GM23338 (cell line): ENCODE data around the gene BCAS3. TPM values are rescaled to one million over a fixed set of nuclear protein-coding genes. Genes with fewer than 3 reads are reported as not detected.

Experiments
- ATAC-seq: fragments of 200-7000 bp; cut with Tn5 transposase; 3 replicates; pipeline ENCODE4 v1.9.1; 2020
- DNase-seq: peaks from one replicate; pipeline ENCODE4 v3.0.0-alpha.2; 2015; ENCODE audit warnings: low spot score
- H2AFZ ChIP-seq: fragments of 200-600 bp; sonication (generic); 2 replicates; pipeline ENCODE4 v1.8.0; 2016; ENCODE audit warnings: antibody characterized with exemption, mild to moderate bottlenecking, moderate library complexity
- H3F3A ChIP-seq: fragments of 200-600 bp; sonication (generic); replicated peaks from 2 replicates; pipeline ENCODE4 v1.8.0; 2017; ENCODE audit warnings: antibody characterized with exemption, mixed run types, low read depth
- H3K27ac ChIP-seq: fragments of 200-600 bp; sonication (generic); 2 replicates; pipeline ENCODE4 v1.6.1; 2016; ENCODE audit warnings: low read depth
- H3K27me3 ChIP-seq: fragments of 200-600 bp; sonication (generic); 2 replicates; pipeline ENCODE4 v1.8.0; 2016; ENCODE audit warnings: mild to moderate bottlenecking, mixed run types, moderate library complexity; ENCODE audit not compliant: insufficient read depth
- H3K36me3 ChIP-seq: fragments of 200-600 bp; sonication (generic); 2 replicates; pipeline ENCODE4 v1.8.0; 2016; ENCODE audit warnings: mild to moderate bottlenecking; ENCODE audit not compliant: insufficient read depth
- H3K4me1 ChIP-seq: fragments of 200-600 bp; sonication (generic); 2 replicates; pipeline ENCODE4 v1.8.0; 2016; ENCODE audit warnings: mild to moderate bottlenecking, moderate library complexity; ENCODE audit not compliant: insufficient read depth
- H3K4me2 ChIP-seq: fragments of 200-600 bp; sonication (generic); 2 replicates; pipeline ENCODE4 v1.7.1; 2017; ENCODE audit warnings: mixed run types
- H3K4me3 ChIP-seq: fragments of 200-600 bp; sonication (generic); 2 replicates; pipeline ENCODE4 v1.6.1; 2016; ENCODE audit warnings: mixed run types
- H3K79me2 ChIP-seq: fragments of 200-600 bp; sonication (generic); replicated peaks from 2 replicates; pipeline ENCODE4 v1.8.0; 2017; ENCODE audit warnings: mild to moderate bottlenecking; ENCODE audit not compliant: insufficient read depth
- H3K9me2 ChIP-seq: fragments of 200-600 bp; sonication (generic); 2 replicates; pipeline ENCODE4 v1.8.0; 2017; ENCODE audit not compliant: insufficient read depth
- H4K20me1 ChIP-seq: fragments of 200-600 bp; sonication (generic); replicated peaks from 2 replicates; pipeline ENCODE4 v1.8.0; 2017; ENCODE audit warnings: mild to moderate bottlenecking; ENCODE audit not compliant: insufficient read depth
- H3K27ac Mint-ChIP-seq: 2 replicates; pipeline ENCODE4 v1.8.0; 2020; ENCODE audit warnings: inconsistent platforms, mild to moderate bottlenecking, moderate library complexity, mixed read lengths
- H3K27me3 Mint-ChIP-seq: 3 replicates; pipeline ENCODE4 v1.8.0; 2022; ENCODE audit warnings: low read depth, mild to moderate bottlenecking, moderate library complexity, mixed read lengths, inconsistent platforms; ENCODE audit not compliant: insufficient read depth, poor library complexity
- H3K36me3 Mint-ChIP-seq: 3 replicates; pipeline ENCODE4 v1.8.0; 2021; ENCODE audit warnings: low read depth, mild to moderate bottlenecking, inconsistent platforms, moderate library complexity, mixed read lengths
- H3K4me1 Mint-ChIP-seq: 3 replicates; pipeline ENCODE4 v1.8.0; 2020; ENCODE audit warnings: mild to moderate bottlenecking, inconsistent platforms, mixed read lengths
- H3K4me3 Mint-ChIP-seq: 3 replicates; pipeline ENCODE4 v1.8.0; 2021; ENCODE audit warnings: moderate library complexity, mild to moderate bottlenecking, inconsistent platforms, mixed read lengths
- H3K9me3 Mint-ChIP-seq: 3 replicates; pipeline ENCODE4 v1.8.0; 2020; ENCODE audit warnings: moderate library complexity, mild to moderate bottlenecking, inconsistent platforms, mixed read lengths
- CREB1 ChIP-seq: fragments of 250-450 bp; sonication (Bioruptor Pico); IDR thresholded peaks from 2 replicates; pipeline ENCODE4 v1.5.0; 2020; ENCODE audit warnings: low read depth, mild to moderate bottlenecking, moderate library complexity
- ETS1 ChIP-seq: IDR thresholded peaks from 2 replicates; pipeline ENCODE4 v1.6.1; 2016; ENCODE audit warnings: antibody characterized with exemption
- EZH2 ChIP-seq: fragments of 200-600 bp; sonication (generic); IDR thresholded peaks from one replicate; pipeline ENCODE4 v1.8.0; 2017; ENCODE audit warnings: antibody characterized with exemption, mild to moderate bottlenecking, low read depth; ENCODE audit not compliant: unreplicated experiment
- EZH2phosphoT487 ChIP-seq: fragments of 200-600 bp; sonication (generic); IDR thresholded peaks from one replicate; pipeline ENCODE4 v1.8.1; 2018; ENCODE audit warnings: antibody characterized with exemption; ENCODE audit not compliant: unreplicated experiment
- NANOG ChIP-seq: IDR thresholded peaks from 2 replicates; pipeline ENCODE4 v1.6.1; 2016; ENCODE audit warnings: antibody characterized with exemption, borderline replicate concordance
- POLR2AphosphoS5 ChIP-seq: IDR thresholded peaks from 2 replicates; pipeline ENCODE4 v1.6.1; 2016; ENCODE audit warnings: antibody characterized with exemption, low read depth
- STAT1 ChIP-seq: IDR thresholded peaks from one replicate; pipeline ENCODE4 v1.6.1; 2016; ENCODE audit warnings: antibody characterized with exemption; ENCODE audit not compliant: unreplicated experiment
- ZNF331 ChIP-seq: fragments of 250-450 bp; sonication (Bioruptor Pico); IDR thresholded peaks from 2 replicates; pipeline ENCODE4 v1.5.0; 2020; ENCODE audit warnings: low read depth, mild to moderate bottlenecking, moderate library complexity
- ZNF462 ChIP-seq: fragments of 250-450 bp; sonication (Bioruptor Pico); IDR thresholded peaks from 2 replicates; pipeline ENCODE4 v1.5.0; 2020; ENCODE audit warnings: mild to moderate bottlenecking, moderate library complexity
- polyA plus RNA-seq: library from polyadenylated mRNA; unstranded; fragments of >200 nt; fragmentation: Nextera tagmentation; extraction: Ambion mirVana; gene quantifications from 2 replicates; pipeline ENCODE4 v1.2.1, GENCODE V29; 2016
- total RNA-seq: library from RNA; depleted of rRNA; stranded (reverse); fragments of >200 nt; shearing (Covaris generic); gene quantifications from 2 replicates; pipeline ENCODE4 v1.2.3, GENCODE V29; 2014

Gene BCAS3
- total and polyA plus RNA-seq, 2 experiments from 2014 or later = 8.2 to 28.0 TPM

DNA sequence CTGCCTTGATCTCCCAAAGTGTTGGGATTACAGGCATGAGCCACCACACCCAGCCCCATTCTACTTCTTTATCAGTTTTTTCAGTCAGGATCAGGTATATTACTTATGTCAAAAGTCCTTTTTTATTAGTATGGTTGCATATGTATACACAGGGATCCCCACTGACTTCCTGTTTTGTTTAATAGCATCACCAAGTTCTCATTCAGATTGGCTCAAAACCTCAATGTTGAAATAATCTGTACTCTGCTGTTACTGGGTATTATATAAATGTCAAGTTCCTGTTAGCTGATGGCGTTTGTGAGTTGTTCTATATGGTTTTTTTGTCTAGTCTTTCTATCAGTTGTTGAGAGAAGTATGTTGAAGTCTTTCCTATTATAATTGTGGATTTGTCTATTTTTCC is 168.5 kb downstream of the BCAS3 start:
- TF ChIP-seq CREB1 (no peak), ZNF331 (CRISPR knock-in tag) (no peak), EZH2 (no peak), POLR2AphosphoS5 (no peak), ZNF462 (CRISPR knock-in tag) (no peak), EZH2phosphoT487 (no peak), NANOG (no peak), STAT1 (no peak), ETS1 (no peak)
- H3K4me1 Mint-ChIP-seq = no peaks in the 10 kb centered on the region; the same call in 2 of the 3 replicates
- no peaks in the 10 kb centered on the region for H3K9me3 Mint-ChIP-seq
- Histone ChIP-seq H3K27me3 (no peaks in the 10 kb centered on the region), H3K79me2 (no peaks in the 10 kb centered on the region), H3F3A (no peaks in the 10 kb centered on the region), H3K4me1 (no peaks in the 10 kb centered on the region), H3K9me2 (no peaks in the 10 kb centered on the region), H3K27ac (no peak overlapping the region), H2AFZ (no peak overlapping the region), H4K20me1 (no peaks in the 10 kb centered on the region), H3K4me2 (no peak overlapping the region), H3K36me3 (no peaks in the 10 kb centered on the region), H3K4me3 (no peak overlapping the region)
- peaks cover 2% of the 10 kb centered on the region for H3K27me3 Mint-ChIP-seq
- H3K27ac Mint-ChIP-seq = no peak overlapping the region
- no peak overlapping the region for H3K4me3 Mint-ChIP-seq
- DNase-seq (no peak), ATAC-seq (no peak)
- no peaks in the 10 kb centered on the region for H3K36me3 Mint-ChIP-seq
